ENCODE results near the gene CAPN13. TPM values are rescaled to one million over a fixed set of nuclear protein-coding genes. Genes with fewer than 3 reads are reported as not detected.
"Not testable (repeated sequence)": the region's sequence is repeated elsewhere in the genome, so short reads cannot be mapped to it uniquely, and the experiment has no call there.

CAPN13 gene
- total RNA-seq, 2 donors from 2014 or later, result 5.6 to 21.3 TPM

DNA sequence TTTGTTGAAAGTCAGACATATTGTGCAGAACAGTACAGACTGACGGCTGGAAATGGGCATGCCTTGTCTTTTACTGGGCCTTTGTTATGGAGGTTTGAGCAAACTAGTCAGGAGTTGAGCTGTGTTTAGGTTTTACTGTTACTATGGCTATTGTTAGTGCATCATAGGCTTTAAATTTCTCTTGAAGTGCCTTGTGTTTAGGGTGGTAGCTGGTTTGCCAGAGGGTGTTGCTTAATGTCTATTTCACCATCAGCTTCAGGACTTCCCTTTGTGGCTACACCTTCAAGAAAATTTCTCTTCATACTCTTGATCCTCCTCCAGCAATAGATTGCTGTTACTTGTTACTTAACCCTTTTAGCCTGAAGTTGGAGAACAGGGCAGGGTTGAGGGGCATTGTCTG is 104.6 kb downstream of the CAPN13 start:
- ATAC-seq, result no peak
- TF ChIP-seq, protein P1, sequence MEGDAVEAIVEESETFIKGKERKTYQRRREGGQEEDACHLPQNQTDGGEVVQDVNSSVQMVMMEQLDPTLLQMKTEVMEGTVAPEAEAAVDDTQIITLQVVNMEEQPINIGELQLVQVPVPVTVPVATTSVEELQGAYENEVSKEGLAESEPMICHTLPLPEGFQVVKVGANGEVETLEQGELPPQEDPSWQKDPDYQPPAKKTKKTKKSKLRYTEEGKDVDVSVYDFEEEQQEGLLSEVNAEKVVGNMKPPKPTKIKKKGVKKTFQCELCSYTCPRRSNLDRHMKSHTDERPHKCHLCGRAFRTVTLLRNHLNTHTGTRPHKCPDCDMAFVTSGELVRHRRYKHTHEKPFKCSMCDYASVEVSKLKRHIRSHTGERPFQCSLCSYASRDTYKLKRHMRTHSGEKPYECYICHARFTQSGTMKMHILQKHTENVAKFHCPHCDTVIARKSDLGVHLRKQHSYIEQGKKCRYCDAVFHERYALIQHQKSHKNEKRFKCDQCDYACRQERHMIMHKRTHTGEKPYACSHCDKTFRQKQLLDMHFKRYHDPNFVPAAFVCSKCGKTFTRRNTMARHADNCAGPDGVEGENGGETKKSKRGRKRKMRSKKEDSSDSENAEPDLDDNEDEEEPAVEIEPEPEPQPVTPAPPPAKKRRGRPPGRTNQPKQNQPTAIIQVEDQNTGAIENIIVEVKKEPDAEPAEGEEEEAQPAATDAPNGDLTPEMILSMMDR (IDR thresholded peaks at IDR 0.05), result no peak
- TF ChIP-seq POLR2A (IDR thresholded peaks at IDR 0.05), result no peak
- H3K36me3 ChIP-seq (replicated peaks in 1 of 2; ENCODE audit: insufficient read depth in 1 of 2, low read depth in 2 of 2), result no peaks in the 10 kb centered on the region
- no peak overlapping the region for H3K27ac ChIP-seq
- H3K9me3 ChIP-seq, result peaks cover 0 to 7% (median 0%) of the 10 kb centered on the region in 3 donors
- H3K4me1 ChIP-seq, result no peaks in the 10 kb centered on the region
- intact Hi-C loops (cut with DNase I), result no loop called here
- H3K4me3 ChIP-seq, result no peak overlapping the region
- DNase-seq, result no peak
- no peaks in the 10 kb centered on the region for H3K27me3 ChIP-seq
- 50 to 79% methylated on average over 1 of the region's 1 CpG for WGBS, 2 donors

DNA sequence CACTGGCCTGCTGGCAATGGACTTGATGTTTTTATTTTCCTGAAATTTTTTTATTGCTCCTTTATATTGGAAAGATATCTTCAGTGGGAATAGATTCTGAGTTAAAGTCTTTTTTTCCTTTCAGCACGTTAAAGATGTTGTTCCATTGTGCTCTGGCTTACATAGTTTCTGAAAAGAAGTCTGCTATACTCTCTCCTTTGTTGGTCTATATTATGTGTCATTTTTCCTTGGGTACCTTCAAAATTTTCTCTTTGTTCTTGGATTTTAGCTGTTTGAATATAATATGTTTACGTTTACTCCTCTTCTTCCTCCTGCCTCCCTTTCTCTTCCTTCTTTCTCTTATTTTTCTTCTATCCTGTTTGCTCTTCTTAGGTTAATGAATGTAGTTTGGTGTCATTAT is 105.5 kb downstream of the CAPN13 start:
- WGBS, 2 donors, result 49 to 56% methylated on average over 2 of the region's 2 CpGs
- H3K27ac ChIP-seq, result no peak overlapping the region
- DNase-seq, result no peak
- no peak overlapping the region for H3K4me3 ChIP-seq
- no peaks in the 10 kb centered on the region for H3K4me1 ChIP-seq
- no peak for ATAC-seq
- H3K27me3 ChIP-seq, result no peaks in the 10 kb centered on the region
- intact Hi-C loops (cut with DNase I), result no loop called here
- TF ChIP-seq, protein P1 (IDR thresholded peaks at IDR 0.05), result no peak
- TF ChIP-seq POLR2A (IDR thresholded peaks at IDR 0.05), result no peak
- H3K36me3 ChIP-seq (replicated peaks in 1 of 2; ENCODE audit: insufficient read depth in 1 of 2, low read depth in 2 of 2), result no peaks in the 10 kb centered on the region
- H3K9me3 ChIP-seq, result peaks cover 0 to 7% (median 0%) of the 10 kb centered on the region in 3 donors

DNA sequence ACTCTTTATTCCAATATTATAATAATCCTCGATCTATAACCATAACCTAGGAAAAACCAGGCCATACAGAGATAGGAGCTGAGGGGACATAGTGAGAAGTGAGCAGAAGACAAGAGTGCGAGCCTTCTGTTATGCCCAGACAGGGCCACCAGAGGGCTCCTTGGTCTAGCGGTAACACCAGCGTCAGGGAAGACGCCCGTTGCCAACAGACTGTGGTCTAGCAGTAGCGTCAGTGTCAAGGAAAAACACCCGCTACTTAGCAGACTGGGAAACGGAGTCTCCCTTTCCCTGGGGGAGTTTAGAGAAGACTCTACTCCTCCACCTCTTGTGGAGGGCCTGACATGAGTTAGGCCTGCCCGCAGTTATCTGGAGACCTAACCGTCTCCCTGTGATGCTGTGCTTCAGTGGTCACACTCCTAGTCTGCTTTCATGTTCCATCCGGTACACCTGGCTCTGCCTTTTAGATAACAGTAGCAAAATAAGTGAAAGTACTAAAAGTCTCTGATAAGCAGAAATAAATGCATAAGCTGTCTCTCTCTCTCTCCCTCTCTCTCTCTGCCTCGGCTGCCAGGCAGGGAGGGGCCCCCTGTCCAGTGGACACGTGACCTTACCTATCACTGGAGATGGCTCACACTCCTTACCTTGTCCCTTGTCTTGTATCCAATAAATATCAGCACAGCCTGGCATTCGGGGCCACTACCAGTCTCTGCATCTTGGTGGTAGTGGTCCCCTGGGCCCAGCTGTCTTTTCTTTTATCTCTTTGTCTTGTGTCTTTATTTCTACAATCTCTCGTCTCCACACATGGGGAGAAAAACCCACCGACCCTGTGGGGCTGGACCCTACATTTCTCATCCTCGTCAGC is 109.8 kb downstream of the CAPN13 start:
- 88 to 90% methylated on average over 18 of the region's 18 CpGs for WGBS, 2 donors
- ATAC-seq; H3K9me3 ChIP-seq; H3K4me1 ChIP-seq; intact Hi-C loops (cut with DNase I); H3K27ac ChIP-seq; H3K27me3 ChIP-seq; H3K4me3 ChIP-seq; DNase-seq; H3K36me3 ChIP-seq (replicated peaks in 1 of 2; ENCODE audit: insufficient read depth in 1 of 2, low read depth in 2 of 2): not testable (repeated sequence)

DNA sequence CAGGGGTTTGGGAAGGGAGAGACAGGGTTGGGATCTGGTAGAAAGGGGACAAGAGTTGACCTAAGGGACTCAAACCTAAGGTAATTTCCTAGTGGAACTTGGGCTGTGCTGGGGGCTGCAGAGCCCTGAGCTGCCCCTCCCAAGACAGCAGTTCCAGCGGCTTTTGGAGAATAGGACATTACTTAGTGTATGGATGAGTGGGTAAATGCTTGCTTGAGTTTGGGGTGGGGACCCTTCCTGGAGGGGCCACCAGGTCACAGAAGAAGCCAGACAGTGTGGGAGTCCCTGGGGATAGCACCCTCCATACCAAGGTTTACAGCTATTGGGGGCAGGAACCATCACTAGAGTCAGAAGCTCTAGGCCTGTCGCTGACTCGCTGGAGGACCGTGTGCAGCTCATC is 111.5 kb downstream of the CAPN13 start:
- TF ChIP-seq POLR2A (IDR thresholded peaks at IDR 0.05), result no peak
- TF ChIP-seq, protein P1 (IDR thresholded peaks at IDR 0.05), result no peak
- intact Hi-C loops (cut with DNase I), result no loop called here
- WGBS, 2 donors, result 72 to 74% methylated on average over 4 of the region's 4 CpGs

DNA sequence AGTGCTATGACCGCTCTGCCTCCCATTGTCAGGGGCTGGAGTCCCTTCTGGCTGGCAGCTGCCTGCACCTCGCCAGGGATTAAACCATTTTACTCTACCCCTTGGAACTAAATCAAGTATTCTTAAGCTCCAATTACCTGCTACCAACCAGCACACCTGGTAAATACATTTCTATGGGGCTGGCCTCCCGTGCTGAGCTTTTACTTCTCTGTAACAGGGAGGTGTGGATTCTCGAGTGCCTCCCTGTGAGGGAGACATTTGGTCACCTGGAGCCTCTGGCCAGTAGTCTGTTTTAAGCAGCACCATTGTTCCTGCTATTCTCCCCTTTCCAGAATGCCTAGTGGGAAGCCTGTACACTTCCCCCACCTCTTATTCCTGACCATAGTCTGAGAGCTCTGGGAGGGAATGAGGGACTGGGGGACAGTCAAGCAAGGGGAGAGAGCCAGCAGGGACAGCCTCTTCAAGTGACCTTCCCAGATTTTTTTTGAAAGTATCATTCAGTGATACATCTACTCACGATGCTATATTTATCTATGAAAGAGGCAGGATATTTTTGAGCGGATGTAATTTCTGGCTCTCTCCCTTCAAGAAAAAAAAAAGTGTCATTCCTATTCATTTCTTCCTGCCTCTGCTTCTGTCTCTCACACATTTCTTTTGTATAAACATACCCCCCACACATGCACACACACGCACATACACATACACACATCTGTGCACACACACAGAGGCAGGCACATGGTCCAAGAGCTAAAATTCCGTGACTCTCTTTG is 112.8 kb downstream of the CAPN13 start:
- WGBS, 2 donors, result 51 to 57% methylated on average over 7 to 8 of the region's 8 CpGs

More for the DNA sequence above, 111.5 kb downstream of the CAPN13 start:
- H3K4me3 ChIP-seq, result no peak overlapping the region
- no peaks in the 10 kb centered on the region for H3K27me3 ChIP-seq
- no peak overlapping the region for H3K27ac ChIP-seq
- H3K9me3 ChIP-seq, result no peaks in the 10 kb centered on the region
- no peak for ATAC-seq
- H3K36me3 ChIP-seq (replicated peaks in 1 of 2; ENCODE audit: insufficient read depth in 1 of 2, low read depth in 2 of 2), result no peaks in the 10 kb centered on the region
- H3K4me1 ChIP-seq, result no peaks in the 10 kb centered on the region
- no peak for DNase-seq

More for the DNA sequence above, 112.8 kb downstream of the CAPN13 start:
- Histone ChIP-seq H3K27me3 (no peaks in the 10 kb centered on the region), H3K4me3 (no peak overlapping the region), H3K36me3 (replicated peaks in 1 of 2; ENCODE audit: insufficient read depth in 1 of 2, low read depth in 2 of 2) (no peaks in the 10 kb centered on the region), H3K27ac (no peak overlapping the region), H3K4me1 (no peaks in the 10 kb centered on the region), H3K9me3 (no peaks in the 10 kb centered on the region)
- intact Hi-C loops (cut with DNase I), result no loop called here
- no peak for ATAC-seq
- no peak for DNase-seq
- TF ChIP-seq POLR2A (IDR thresholded peaks at IDR 0.05), result no peak
- TF ChIP-seq, protein P1 (IDR thresholded peaks at IDR 0.05), result no peak
